Lower lobe of right lung (tissue), 2 donors: ENCODE data around the gene EFCAB3. TPM values are rescaled to one million over a fixed set of nuclear protein-coding genes. Genes with fewer than 3 reads are reported as not detected.
"Not testable (repeated sequence)": the region's sequence is repeated elsewhere in the genome, so short reads cannot be mapped to it uniquely, and the experiment has no call there.

Experiments used
- ATAC-seq, 2 donors: fragments of 200-7000 bp; cut with Tn5 transposase; one replicate each; pipeline ENCODE4 v1.9.1; 2020 to 2022; ENCODE audit warnings: mild to moderate bottlenecking in 2 of 2, moderate library complexity in 2 of 2
- DNase-seq: peaks from one replicate; pipeline ENCODE4 v3.0.0-alpha.2; 2020
- H3K27ac ChIP-seq: fragments of 200-600 bp; one replicate; pipeline ENCODE4 v1.8.0; 2022
- H3K27me3 ChIP-seq: fragments of 200-600 bp; one replicate; pipeline ENCODE4 v1.8.0; 2022; ENCODE audit warnings: low read depth
- H3K36me3 ChIP-seq: fragments of 200-600 bp; one replicate; pipeline ENCODE4 v1.8.0; 2022; ENCODE audit warnings: mild to moderate bottlenecking
- H3K4me1 ChIP-seq: fragments of 200-600 bp; one replicate; pipeline ENCODE4 v1.8.0; 2022
- H3K4me3 ChIP-seq: fragments of 200-600 bp; one replicate; pipeline ENCODE4 v1.8.0; 2022; ENCODE audit warnings: mild to moderate bottlenecking
- H3K9me3 ChIP-seq: fragments of 200-600 bp; one replicate; pipeline ENCODE4 v1.8.0; 2022
- CTCF ChIP-seq: fragments of 200-600 bp; IDR thresholded peaks from one replicate; pipeline ENCODE4 v1.8.0; 2022; ENCODE audit warnings: antibody characterized with exemption, mild to moderate bottlenecking
- intact Hi-C: fragments of 100-400 bp; cut with DNase I; formaldehyde crosslinking; loops from one replicate; pipeline ENCODE4 v1.11.0; 2022
- total RNA-seq: library from RNA; stranded (reverse); fragmentation: NEBNext Ultra II Directional; extraction: Animal tissue kit (Norgen Biotek cat#: 25700); gene quantifications from one replicate; pipeline ENCODE4 v1.2.1, GENCODE V29; 2021
- donor health status: DM: no; HTN: yes; CAD: no; lungs with severe emphysema.

EFCAB3 gene
- total RNA-seq, 1 donor from 2014 or later = not detected

- no peak for TF ChIP-seq CTCF
- ATAC-seq = no peak
- intact Hi-C loops = no loop called here
Observed at GRCh38 chr17:62381561-62381960, 1.2 kb downstream of the EFCAB3 start.

GRCh38 chr17:62388856-62389255 is 8.5 kb downstream of the EFCAB3 start:
- Histone ChIP-seq H3K27me3 (peaks cover 2% of the 10 kb centered on the region), H3K9me3 (no peaks in the 10 kb centered on the region), H3K36me3 (no peaks in the 10 kb centered on the region), H3K4me3 (no peak overlapping the region), H3K27ac (no peak overlapping the region), H3K4me1 (no peaks in the 10 kb centered on the region)
- DNase-seq (no peak), ATAC-seq (no peak)
- no peak for TF ChIP-seq CTCF
- intact Hi-C loops = no loop called here

More at GRCh38 chr17:62381561-62381960, 1.2 kb downstream of the EFCAB3 start:
- Histone ChIP-seq H3K36me3 (no peaks in the 10 kb centered on the region), H3K4me1 (no peaks in the 10 kb centered on the region), H3K27me3 (no peaks in the 10 kb centered on the region), H3K4me3 (no peak overlapping the region), H3K9me3 (no peaks in the 10 kb centered on the region), H3K27ac (no peak overlapping the region)
- no peak for DNase-seq

GRCh38 chr17:62392908-62393307 is 12.6 kb downstream of the EFCAB3 start:
- Histone ChIP-seq H3K4me1 (no peaks in the 10 kb centered on the region), H3K36me3 (no peaks in the 10 kb centered on the region), H3K27me3 (peaks cover 4% of the 10 kb centered on the region), H3K4me3 (no peak overlapping the region), H3K27ac (no peak overlapping the region), H3K9me3 (no peaks in the 10 kb centered on the region)
- no peak for TF ChIP-seq CTCF
- no peak for ATAC-seq
- intact Hi-C loops = no loop called here
- no peak for DNase-seq

GRCh38 chr17:62398891-62399290 is 18.5 kb downstream of the EFCAB3 start:
- intact Hi-C loops = no loop called here

GRCh38 chr17:62405451-62405850 is 25.1 kb downstream of the EFCAB3 start:
- H3K4me3 ChIP-seq = no peak overlapping the region
- peaks cover 6% of the 10 kb centered on the region for H3K27me3 ChIP-seq
- H3K4me1 ChIP-seq = no peaks in the 10 kb centered on the region
- intact Hi-C loops = no loop called here
- no peak overlapping the region for H3K27ac ChIP-seq
- no peaks in the 10 kb centered on the region for H3K36me3 ChIP-seq
- no peak for DNase-seq
- no peak for TF ChIP-seq CTCF
- ATAC-seq = no peak
- H3K9me3 ChIP-seq = no peaks in the 10 kb centered on the region

More at GRCh38 chr17:62398891-62399290, 18.5 kb downstream of the EFCAB3 start:
- no peak overlapping the region for H3K4me3 ChIP-seq
- peaks cover 1% of the 10 kb centered on the region for H3K27me3 ChIP-seq
- H3K27ac ChIP-seq = no peak overlapping the region
- no peaks in the 10 kb centered on the region for H3K36me3 ChIP-seq
- ATAC-seq (no peak), DNase-seq (no peak)
- no peak for TF ChIP-seq CTCF
- H3K4me1 ChIP-seq = no peaks in the 10 kb centered on the region
- H3K9me3 ChIP-seq = no peaks in the 10 kb centered on the region

- H3K9me3 ChIP-seq, H3K36me3 ChIP-seq, H3K27me3 ChIP-seq, H3K27ac ChIP-seq, H3K4me3 ChIP-seq, ATAC-seq, intact Hi-C loops, DNase-seq, H3K4me1 ChIP-seq: not testable (repeated sequence)
Observed at GRCh38 chr17:62413090-62413489, 32.7 kb downstream of the EFCAB3 start.
